B cell (primary cell): ENCODE data around the gene LYSMD3. TPM values are rescaled to one million over a fixed set of nuclear protein-coding genes. Genes with fewer than 3 reads are reported as not detected.

ENCODE experiments used
- ATAC-seq: fragments of 200-7000 bp; cut with Tn5 transposase; one replicate; pipeline ENCODE4 v1.10.0; 2021; ENCODE audit warnings: low read depth, mild to moderate bottlenecking, moderate number of reproducible peaks, moderate library complexity
- CTCF ChIA-PET: fragments of 350-600 bp; sonication (Branson Sonifier 250); formaldehyde crosslinking; loops from one replicate; lab custom pipeline; 2021; ENCODE audit warnings: antibody characterized with exemption, inconsistent platforms; lab: Charles Lee
- POLR2A ChIA-PET: fragments of 350-600 bp; sonication (Branson Sonifier 250); formaldehyde crosslinking; loops from one replicate; lab custom pipeline; 2021; ENCODE audit warnings: antibody characterized with exemption; lab: Charles Lee
- DNase-seq: peaks from one replicate; pipeline ENCODE4 v3.0.0; 2013
- H2AFZ ChIP-seq: 2 replicates; pipeline ENCODE4 v1.6.1; 2012; ENCODE audit warnings: mild to moderate bottlenecking, low read depth, low read length; ENCODE audit not compliant: insufficient read depth, poor library complexity, severe bottlenecking
- H3K27ac ChIP-seq, 2 donors: 1 replicate in 1 of 2; 2 replicates in 1 of 2; pipeline ENCODE4 v1.5.1; 2012 to 2013; ENCODE audit warnings: low read length in 2 of 2, mild to moderate bottlenecking in 2 of 2, moderate library complexity in 1 of 2
- H3K27me3 ChIP-seq, 4 experiments: fragments of 200-600 bp in 1 of 4; sonication (generic) in 1 of 4; replicated peaks in 1 of 4; 1 replicate in 2 of 4; 2 replicates in 2 of 4; pipeline versions ENCODE4 v1.6.1 to v1.7.0; 2013 to 2016; ENCODE audit warnings: low read length in 3 of 4, mild to moderate bottlenecking in 2 of 4, mixed read lengths in 1 of 4, moderate library complexity in 1 of 4; ENCODE audit not compliant: insufficient read depth in 4 of 4, control insufficient read depth in 3 of 4; ENCODE audit errors: control extremely low read depth in 1 of 4
- H3K36me3 ChIP-seq, 2 experiments: replicated peaks in 1 of 2; 1 replicate in 1 of 2; 2 replicates in 1 of 2; pipeline versions ENCODE4 v1.6.1 to v1.7.1; 2013; ENCODE audit warnings: low read length in 1 of 2; ENCODE audit not compliant: insufficient read depth in 2 of 2, control insufficient read depth in 1 of 2; ENCODE audit errors: control extremely low read depth in 1 of 2, extremely low read depth in 1 of 2
- H3K4me1 ChIP-seq, 2 donors: fragments of 200-600 bp in 1 of 2; sonication (generic) in 1 of 2; 1 replicate in 1 of 2; 2 replicates in 1 of 2; pipeline versions ENCODE4 v1.5.1 to v1.6.1; 2013 to 2017; ENCODE audit warnings: low read length in 2 of 2; ENCODE audit not compliant: control insufficient read depth in 2 of 2, insufficient read depth in 2 of 2
- H3K4me2 ChIP-seq: replicated peaks from 2 replicates; pipeline ENCODE3; 2012; ENCODE audit warnings: mild to moderate bottlenecking, low read depth, low read length; ENCODE audit not compliant: poor library complexity, severe bottlenecking
- H3K4me3 ChIP-seq, 5 experiments: fragments of 200-600 bp in 1 of 5; sonication (generic) in 1 of 5; 1 replicate in 3 of 5; 2 replicates in 2 of 5; pipeline versions ENCODE4 v1.5.1 to v1.7.0; 2011 to 2016; ENCODE audit warnings: low read length in 4 of 5, mild to moderate bottlenecking in 4 of 5, low read depth in 2 of 5, control low read depth in 1 of 5, moderate library complexity in 1 of 5; ENCODE audit not compliant: insufficient read depth in 1 of 5; ENCODE audit errors: control extremely low read depth in 1 of 5, extremely low read depth in 1 of 5
- H3K79me2 ChIP-seq: fragments of 200-600 bp; sonication (generic); one replicate; pipeline ENCODE4 v1.6.0; 2016; ENCODE audit warnings: low read length; ENCODE audit not compliant: control insufficient read depth, insufficient read depth
- H3K9ac ChIP-seq: fragments of 200-600 bp; sonication (generic); 2 replicates; pipeline ENCODE4 v1.6.1; 2017; ENCODE audit warnings: mild to moderate bottlenecking, low read length, moderate library complexity
- H3K9me3 ChIP-seq, 3 donors: one replicate each; pipeline versions ENCODE4 v1.6.1 to v1.7.1; 2013; ENCODE audit warnings: low read length in 2 of 3; ENCODE audit not compliant: control insufficient read depth in 2 of 3, insufficient read depth in 1 of 3; ENCODE audit errors: control extremely low read depth in 1 of 3
- H4K20me1 ChIP-seq: 2 replicates; pipeline ENCODE4 v1.6.0; 2012; ENCODE audit warnings: mild to moderate bottlenecking, low read length; ENCODE audit not compliant: insufficient read depth, control insufficient read depth, poor library complexity, severe bottlenecking
- H3K27ac Mint-ChIP-seq: one replicate; pipeline ENCODE4 v1.8.0; 2021; ENCODE audit warnings: mixed read lengths
- H3K27me3 Mint-ChIP-seq: one replicate; pipeline ENCODE4 v1.8.0; 2021; ENCODE audit warnings: mixed read lengths
- H3K4me1 Mint-ChIP-seq: one replicate; pipeline ENCODE4 v1.8.0; 2021; ENCODE audit warnings: mixed read lengths
- H3K4me3 Mint-ChIP-seq: one replicate; pipeline ENCODE4 v1.8.0; 2021; ENCODE audit warnings: mixed read lengths
- H3K9me3 Mint-ChIP-seq: one replicate; pipeline ENCODE4 v1.8.0; 2022; ENCODE audit warnings: mixed read lengths; ENCODE audit not compliant: insufficient read depth
- EZH2 ChIP-seq: IDR thresholded peaks from 2 replicates; pipeline ENCODE4 v1.6.1; 2012; ENCODE audit warnings: borderline replicate concordance, low read depth, mild to moderate bottlenecking, moderate library complexity, low read length; ENCODE audit not compliant: insufficient read depth, poor library complexity, severe bottlenecking
- WGBS: methylation state at CpG from one replicate; pipeline ENCODE4 v1.1.5; 2013; ENCODE audit warnings: missing lambda C conversion rate; ENCODE audit not compliant: insufficient coverage; 5-methylcytosine and 5-hydroxymethylcytosine counted together
- intact Hi-C: fragments of 100-400 bp; cut with micrococcal nuclease; formaldehyde crosslinking; loops from one replicate; pipeline ENCODE4 v1.10.0; 2022
- polyA plus RNA-seq: library from polyadenylated mRNA; depleted of rRNA; stranded (reverse); fragments of >200 nt; gene quantifications from 2 replicates; pipeline ENCODE4 v1.2.3, GENCODE V29; 2012
- total RNA-seq, 2 donors: library from RNA; stranded (reverse); fragments of 120-200 nt in 1 of 2; gene quantifications; 1 replicate in 1 of 2; 2 replicates in 1 of 2; pipeline versions ENCODE4 v1.2.3 to v1.2.4, GENCODE V29; 2013 to 2022
- TF ChIP-seq, protein P1 (sequence below): fragments of 200-600 bp; IDR thresholded peaks from one replicate; pipeline ENCODE4 v1.8.0; 2022; ENCODE audit warnings: antibody characterized with exemption, mild to moderate bottlenecking

Gene LYSMD3
- total and polyA plus RNA-seq, 2 donors (not counting 1 experiment from before 2014, with no cell fraction given), result 6.0 to 25.2 TPM

DNA sequence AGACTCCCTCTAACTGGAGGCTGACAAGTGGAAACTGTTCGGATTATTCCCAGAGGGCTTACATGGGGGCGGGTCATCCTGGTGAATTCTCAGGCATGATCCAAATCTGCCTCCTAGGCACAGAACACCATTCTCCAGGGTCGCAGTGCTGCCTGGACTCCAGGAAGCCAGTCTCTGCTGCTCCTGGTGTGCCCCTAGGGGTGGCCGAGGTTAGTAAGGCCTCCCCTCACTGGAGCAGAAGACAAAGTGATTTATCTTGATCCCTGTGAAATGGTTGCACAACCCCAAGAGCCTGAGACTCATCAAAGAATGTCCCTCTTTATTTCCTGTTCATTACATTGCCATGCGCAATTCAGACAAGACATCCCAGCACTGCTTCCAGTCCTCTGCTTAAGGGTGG, 46.3 kb upstream of the LYSMD3 start:
- H2AFZ ChIP-seq, result no peak overlapping the region
- H3K27ac ChIP-seq, result no peak overlapping the region
- no peaks in the 10 kb centered on the region for H3K4me1 ChIP-seq
- DNase-seq (no peak), ATAC-seq (no peak)
- no peak overlapping the region for H3K9ac ChIP-seq
- Mint-ChIP-seq H3K27me3 (peaks cover 30% of the 10 kb centered on the region), H3K9me3 (peaks cover 12% of the 10 kb centered on the region), H3K4me1 (no peaks in the 10 kb centered on the region), H3K4me3 (no peak overlapping the region), H3K27ac (no peak overlapping the region)
- intact Hi-C loops, result no loop called here
- 100% methylated on average over 4 of the region's 5 CpGs for WGBS
- ChIA-PET CTCF (no interaction called here), POLR2A (no interaction called here)
- no peaks in the 10 kb centered on the region for H3K36me3 ChIP-seq
- peaks cover 0 to 3% (median 0%) of the 10 kb centered on the region in 4 experiments for H3K27me3 ChIP-seq
- H4K20me1 ChIP-seq, result no peaks in the 10 kb centered on the region
- no peak for TF ChIP-seq EZH2
- TF ChIP-seq, protein P1, sequence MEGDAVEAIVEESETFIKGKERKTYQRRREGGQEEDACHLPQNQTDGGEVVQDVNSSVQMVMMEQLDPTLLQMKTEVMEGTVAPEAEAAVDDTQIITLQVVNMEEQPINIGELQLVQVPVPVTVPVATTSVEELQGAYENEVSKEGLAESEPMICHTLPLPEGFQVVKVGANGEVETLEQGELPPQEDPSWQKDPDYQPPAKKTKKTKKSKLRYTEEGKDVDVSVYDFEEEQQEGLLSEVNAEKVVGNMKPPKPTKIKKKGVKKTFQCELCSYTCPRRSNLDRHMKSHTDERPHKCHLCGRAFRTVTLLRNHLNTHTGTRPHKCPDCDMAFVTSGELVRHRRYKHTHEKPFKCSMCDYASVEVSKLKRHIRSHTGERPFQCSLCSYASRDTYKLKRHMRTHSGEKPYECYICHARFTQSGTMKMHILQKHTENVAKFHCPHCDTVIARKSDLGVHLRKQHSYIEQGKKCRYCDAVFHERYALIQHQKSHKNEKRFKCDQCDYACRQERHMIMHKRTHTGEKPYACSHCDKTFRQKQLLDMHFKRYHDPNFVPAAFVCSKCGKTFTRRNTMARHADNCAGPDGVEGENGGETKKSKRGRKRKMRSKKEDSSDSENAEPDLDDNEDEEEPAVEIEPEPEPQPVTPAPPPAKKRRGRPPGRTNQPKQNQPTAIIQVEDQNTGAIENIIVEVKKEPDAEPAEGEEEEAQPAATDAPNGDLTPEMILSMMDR, result no peak
- H3K9me3 ChIP-seq, result peaks cover 0 to 4% (median 2%) of the 10 kb centered on the region in 3 donors
- H3K79me2 ChIP-seq, result no peaks in the 10 kb centered on the region
- no peak overlapping the region for H3K4me3 ChIP-seq
- no peak overlapping the region for H3K4me2 ChIP-seq

- Histone ChIP-seq H3K79me2 (no peaks in the 10 kb centered on the region), H4K20me1 (no peaks in the 10 kb centered on the region), H3K27me3 (peaks cover 0 to 14% (median 3%) of the 10 kb centered on the region in 4 experiments), H3K9ac (no peak overlapping the region), H3K9me3 (peaks cover 2 to 4% (median 3%) of the 10 kb centered on the region in 3 donors), H3K4me2 (no peak overlapping the region), H3K4me3 (no peak overlapping the region), H3K27ac (no peak overlapping the region), H3K4me1 (no peaks in the 10 kb centered on the region), H3K36me3 (no peaks in the 10 kb centered on the region), H2AFZ (no peak overlapping the region)
- no peak overlapping the region for H3K4me3 Mint-ChIP-seq
- intact Hi-C loops, result no loop called here
- ATAC-seq (no peak), DNase-seq (no peak)
- H3K4me1 Mint-ChIP-seq, result no peaks in the 10 kb centered on the region
- WGBS, result no CpG with 5 or more reads among the region's 1 CpG
- TF ChIP-seq, protein P1, result no peak
- TF ChIP-seq EZH2, result no peak
- H3K27me3 Mint-ChIP-seq, result peaks cover 31% of the 10 kb centered on the region
- H3K27ac Mint-ChIP-seq, result no peak overlapping the region
- POLR2A ChIA-PET, result no interaction called here
- CTCF ChIA-PET, result no interaction called here
- peaks cover 3% of the 10 kb centered on the region for H3K9me3 Mint-ChIP-seq
Observed at GRCh38 chr5:90571147-90571773, 41.9 kb upstream of the LYSMD3 start.
